D721Med (cell line): Measurements from ENCODE around the gene CTNNA2.

Source experiments
- DNase-seq: peaks from one replicate; pipeline ENCODE4 v3.0.0; 2011; ENCODE audit warnings: low spot score; ENCODE audit not compliant: insufficient read length
- FAIRE-seq: peaks from 2 replicates; lab custom pipeline; 2011; peaks lifted over from hg19 to GRCh38; lab: Jason Lieb, UNC
- TF ChIP-seq, protein P1 (sequence below): IDR thresholded peaks from 2 replicates; pipeline ENCODE4 v1.5.1; 2012; ENCODE audit warnings: mild to moderate bottlenecking, control low read depth; ENCODE audit not compliant: insufficient read depth; ENCODE audit errors: missing control alignments

Gene CTNNA2

GRCh38 chr2:79578952-79579351 is 66.1 kb downstream of the CTNNA2 start:
- FAIRE-seq (no peak), DNase-seq (no peak)
- TF ChIP-seq, protein P1, sequence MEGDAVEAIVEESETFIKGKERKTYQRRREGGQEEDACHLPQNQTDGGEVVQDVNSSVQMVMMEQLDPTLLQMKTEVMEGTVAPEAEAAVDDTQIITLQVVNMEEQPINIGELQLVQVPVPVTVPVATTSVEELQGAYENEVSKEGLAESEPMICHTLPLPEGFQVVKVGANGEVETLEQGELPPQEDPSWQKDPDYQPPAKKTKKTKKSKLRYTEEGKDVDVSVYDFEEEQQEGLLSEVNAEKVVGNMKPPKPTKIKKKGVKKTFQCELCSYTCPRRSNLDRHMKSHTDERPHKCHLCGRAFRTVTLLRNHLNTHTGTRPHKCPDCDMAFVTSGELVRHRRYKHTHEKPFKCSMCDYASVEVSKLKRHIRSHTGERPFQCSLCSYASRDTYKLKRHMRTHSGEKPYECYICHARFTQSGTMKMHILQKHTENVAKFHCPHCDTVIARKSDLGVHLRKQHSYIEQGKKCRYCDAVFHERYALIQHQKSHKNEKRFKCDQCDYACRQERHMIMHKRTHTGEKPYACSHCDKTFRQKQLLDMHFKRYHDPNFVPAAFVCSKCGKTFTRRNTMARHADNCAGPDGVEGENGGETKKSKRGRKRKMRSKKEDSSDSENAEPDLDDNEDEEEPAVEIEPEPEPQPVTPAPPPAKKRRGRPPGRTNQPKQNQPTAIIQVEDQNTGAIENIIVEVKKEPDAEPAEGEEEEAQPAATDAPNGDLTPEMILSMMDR: no peak

DNA sequence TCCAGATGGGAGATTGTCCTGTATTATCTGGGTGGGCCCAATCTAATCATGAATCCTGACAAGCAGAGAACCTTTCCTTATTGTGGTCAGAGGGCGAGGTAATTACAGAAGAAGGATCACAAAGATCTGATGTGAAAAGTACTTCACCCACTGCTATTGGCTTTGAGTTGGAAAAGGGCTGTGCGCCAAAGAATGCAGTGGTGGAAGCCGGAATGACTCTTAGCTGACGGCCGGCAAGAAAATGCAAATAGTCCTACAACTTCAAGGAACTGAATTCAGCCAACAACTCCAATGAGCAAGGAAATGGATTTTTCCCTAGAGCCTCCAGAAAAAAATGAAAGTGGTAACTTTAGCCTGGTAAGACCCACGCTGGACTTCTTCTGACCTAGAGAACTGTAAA is 67.3 kb downstream of the CTNNA2 start:
- TF ChIP-seq, protein P1: no peak
- FAIRE-seq (no peak), DNase-seq (no peak)

DNA sequence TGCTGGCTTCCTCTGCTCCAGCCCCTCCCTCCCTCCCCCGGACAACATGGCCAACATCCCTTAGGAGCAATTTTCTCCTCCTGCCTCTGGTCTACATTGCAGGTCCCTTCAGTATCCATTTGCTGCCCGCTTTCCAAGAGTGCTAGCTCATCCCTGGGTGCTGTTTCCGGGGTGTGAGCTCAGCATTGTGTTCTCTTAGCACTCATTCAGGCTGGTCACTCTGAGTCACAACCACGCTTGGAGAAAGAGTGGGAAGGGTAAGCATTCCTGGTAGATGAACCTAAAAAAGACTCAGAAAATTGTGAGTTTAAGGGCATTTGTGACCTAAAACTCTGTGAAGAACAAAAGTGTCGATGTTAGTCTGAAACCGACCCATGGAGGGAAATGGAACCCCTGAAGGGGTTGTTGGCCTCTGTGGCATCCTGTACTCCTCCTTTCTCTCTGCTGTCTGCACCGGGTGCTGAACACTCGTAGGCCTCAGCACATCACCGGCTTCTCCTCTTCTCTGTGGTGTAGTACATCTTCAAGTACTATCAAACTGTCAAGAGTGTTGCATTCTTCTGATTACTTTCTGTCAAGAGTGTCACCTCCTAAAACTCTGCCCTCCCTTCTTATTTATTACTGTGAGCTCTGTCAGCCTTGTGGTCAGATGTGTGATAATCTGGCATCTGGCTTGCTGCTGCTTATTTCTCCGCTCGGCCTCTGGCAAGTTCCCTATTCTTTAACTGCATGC is 73.0 kb downstream of the CTNNA2 start:
- FAIRE-seq (no peak), DNase-seq (no peak)

GRCh38 chr2:79591281-79591680 is 78.4 kb downstream of the CTNNA2 start:
- FAIRE-seq: no peak
- TF ChIP-seq, protein P1: no peak

More for the DNA sequence above, 73.0 kb downstream of the CTNNA2 start:
- TF ChIP-seq, protein P1: no peak

DNA sequence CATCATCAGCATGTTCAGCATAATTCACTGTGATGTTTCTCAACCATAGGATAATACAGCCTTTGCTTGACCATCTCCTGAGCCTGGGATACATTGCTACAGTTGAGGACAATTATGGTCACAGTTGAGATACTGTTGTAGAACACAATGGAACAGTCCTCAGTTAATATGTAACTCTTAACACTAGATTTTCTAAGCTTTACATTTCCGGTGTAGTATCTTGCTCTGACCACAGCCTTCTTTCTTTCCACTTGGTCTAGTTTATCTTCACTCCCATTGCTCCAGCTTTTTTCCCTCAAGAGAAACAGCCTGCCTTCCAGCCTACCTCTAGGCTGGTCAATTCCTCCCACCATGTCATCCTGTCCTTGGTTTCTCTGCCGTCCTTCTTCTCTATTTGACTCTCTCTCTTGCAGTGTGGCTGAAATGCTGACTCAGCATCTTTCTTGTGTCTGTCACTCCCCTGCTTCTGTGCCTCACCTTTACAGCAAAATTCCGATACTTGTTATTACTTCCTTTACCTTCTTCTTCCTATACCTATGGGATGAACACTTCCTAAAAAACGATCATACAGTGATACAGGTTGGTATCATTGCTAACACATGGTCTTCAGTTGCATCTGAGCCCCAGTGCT is 80.5 kb downstream of the CTNNA2 start:
- FAIRE-seq: no peak
- TF ChIP-seq, protein P1: no peak
- DNase-seq: no peak

More at GRCh38 chr2:79591281-79591680, 78.4 kb downstream of the CTNNA2 start:
- no peak for DNase-seq

DNA sequence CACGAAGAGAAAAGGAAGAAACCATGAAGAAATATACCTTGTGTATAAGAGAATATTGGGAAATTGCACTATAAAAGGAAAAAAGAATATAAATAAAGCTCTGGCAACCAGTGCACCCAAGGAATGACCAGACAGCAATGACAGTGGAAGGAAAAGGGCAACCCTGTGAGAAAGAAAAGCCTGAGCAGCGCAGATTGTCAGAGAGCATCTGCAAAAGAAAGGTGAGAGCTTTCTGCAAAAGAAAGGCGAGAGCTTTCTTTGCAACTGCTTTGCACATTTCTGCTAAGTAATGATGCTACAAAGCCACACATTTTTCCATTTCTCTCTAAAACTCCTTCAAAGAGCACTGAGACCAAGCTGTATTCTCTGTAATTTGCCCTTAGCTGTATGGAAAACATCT is 83.6 kb downstream of the CTNNA2 start:
- TF ChIP-seq, protein P1: no peak
- no peak for DNase-seq
- no peak for FAIRE-seq

DNA sequence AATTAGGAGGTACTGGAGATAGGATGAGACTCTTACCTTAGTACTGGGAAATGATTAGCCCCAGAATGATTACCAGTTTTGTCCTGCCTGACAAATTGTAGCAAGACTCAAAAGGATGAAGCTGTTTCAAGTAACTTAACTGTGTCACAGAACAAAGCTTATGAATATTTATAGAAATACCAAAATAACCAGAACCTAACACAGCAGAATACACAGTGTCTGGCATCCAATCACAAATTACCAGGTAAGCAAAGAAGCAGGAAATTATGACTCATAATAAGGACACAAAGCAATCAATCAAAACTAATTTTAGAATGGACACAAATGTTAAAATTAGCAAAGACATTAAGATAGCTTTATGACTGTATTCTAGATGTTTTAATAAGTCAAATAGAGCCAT is 91.9 kb downstream of the CTNNA2 start:
- TF ChIP-seq, protein P1: no peak
- DNase-seq: no peak
- no peak for FAIRE-seq
